Activated T-cell treated with anti-CD3 and anti-CD28 coated beads for 4 hours (primary cell): ENCODE measurements around the gene ATOH1.

Experiments used
- DNase-seq: peaks from one replicate; pipeline ENCODE4 v3.0.0-alpha.2; 2020

The ATOH1 gene

GRCh38 chr4:93828332-93828994, at the start of gene ATOH1:
Gene ATOH1 (plus strand): TSS chr4:93828753. CDS start chr4:93828927, 174 bp downstream.
- DNase-seq, result no peak

- DNase-seq, result no peak
These were observed 49.3 kb upstream of the ATOH1 start for GRCh38 chr4:93779228-93779627.

GRCh38 chr4:93780080-93780479, 48.5 kb upstream of the ATOH1 start:
- DNase-seq, result no peak

GRCh38 chr4:93781198-93781597, 47.4 kb upstream of the ATOH1 start:
- DNase-seq, result no peak

GRCh38 chr4:93786149-93786548, 42.4 kb upstream of the ATOH1 start:
- no peak for DNase-seq

GRCh38 chr4:93788712-93789111, 39.8 kb upstream of the ATOH1 start:
- DNase-seq, result no peak

- no peak for DNase-seq
These were observed 36.9 kb upstream of the ATOH1 start for GRCh38 chr4:93791570-93792195.

- DNase-seq, result no peak
These were observed 26.5 kb upstream of the ATOH1 start for GRCh38 chr4:93802045-93802444.

GRCh38 chr4:93809773-93810172, 18.8 kb upstream of the ATOH1 start:
- DNase-seq, result no peak

GRCh38 chr4:93810340-93810992, 18.1 kb upstream of the ATOH1 start:
- DNase-seq, result no peak

GRCh38 chr4:93813092-93813491, 15.5 kb upstream of the ATOH1 start:
- no peak for DNase-seq

- no peak for DNase-seq
These were observed 14.4 kb upstream of the ATOH1 start for GRCh38 chr4:93814141-93814540.

GRCh38 chr4:93814722-93815121, 13.8 kb upstream of the ATOH1 start:
- DNase-seq, result no peak

GRCh38 chr4:93825551-93826216, 2.9 kb upstream of the ATOH1 start:
- no peak for DNase-seq

- no peak for DNase-seq
These were observed 1.1 kb upstream of the ATOH1 start for GRCh38 chr4:93827272-93827947.

GRCh38 chr4:93828995-93829819, 654 bp downstream of the ATOH1 start:
- DNase-seq, result no peak

GRCh38 chr4:93829820-93830687, 1.5 kb downstream of the ATOH1 start:
- DNase-seq, result no peak

- DNase-seq, result no peak
These were observed 3.4 kb downstream of the ATOH1 start for GRCh38 chr4:93831716-93832496.

- no peak for DNase-seq
These were observed 5.9 kb downstream of the ATOH1 start for GRCh38 chr4:93834249-93835066.
